Tibial artery (tissue), 4 donors: ENCODE results near the gene STK38.

Experiments
- DNase-seq, 2 donors: peaks; one replicate each; pipeline ENCODE4 v3.0.0-alpha.2; 2019
- H3K27ac ChIP-seq, 2 donors: fragments of 200-600 bp; sonication (generic) in 1 of 2; 1 replicate in 1 of 2; 2 replicates in 1 of 2; pipeline ENCODE4 v1.5.1; 2018 to 2019; ENCODE audit warnings: mild to moderate bottlenecking in 1 of 2
- H3K27me3 ChIP-seq, 2 donors: fragments of 200-600 bp; sonication (generic) in 1 of 2; one replicate each; pipeline versions ENCODE4 v1.5.1 to v1.6.0; 2016 to 2019
- H3K36me3 ChIP-seq, 3 donors: fragments of 200-600 bp; sonication (generic) in 2 of 3; one replicate each; pipeline ENCODE4 v1.5.1; 2016 to 2019; ENCODE audit warnings: mild to moderate bottlenecking in 2 of 3
- H3K4me1 ChIP-seq, 4 donors: fragments of 200-600 bp; sonication (generic) in 2 of 4; 1 replicate in 3 of 4; 2 replicates in 1 of 4; pipeline ENCODE4 v1.5.1; 2016 to 2019
- H3K4me3 ChIP-seq, 2 donors: fragments of 200-600 bp; sonication (generic) in 1 of 2; 1 replicate in 1 of 2; 2 replicates in 1 of 2; pipeline ENCODE4 v1.5.1; 2018 to 2019; ENCODE audit warnings: mild to moderate bottlenecking in 2 of 2
- H3K9me3 ChIP-seq, 3 donors: fragments of 200-600 bp; sonication (generic) in 1 of 3; one replicate each; pipeline ENCODE4 v1.5.1; 2016 to 2019
- CTCF ChIP-seq, 2 experiments: fragments of 200-600 bp in 1 of 2; fragments of 450-650 bp in 1 of 2; IDR thresholded peaks; one replicate each; pipeline ENCODE4 v1.5.1; 2017 to 2019; ENCODE audit warnings: antibody characterized with exemption in 2 of 2, mild to moderate bottlenecking in 1 of 2, moderate library complexity in 1 of 2
- intact Hi-C: fragments of 100-400 bp; cut with DNase I; formaldehyde crosslinking; loops from one replicate; pipeline ENCODE4 v1.15.0; 2023; ENCODE audit warnings: low total_unique reads

STK38 gene

GRCh38 chr6:36571122-36572043 is 24.1 kb upstream of the STK38 start:
- no peaks in the 10 kb centered on the region for H3K9me3 ChIP-seq
- no peak for DNase-seq
- peaks cover 0 to under 1% (median 0%) of the 10 kb centered on the region in 4 donors for H3K4me1 ChIP-seq
- H3K4me3 ChIP-seq: no peak overlapping the region
- H3K36me3 ChIP-seq: no peaks in the 10 kb centered on the region
- TF ChIP-seq CTCF (IDR thresholded peaks at IDR 0.05): no peak
- H3K27me3 ChIP-seq: no peaks in the 10 kb centered on the region
- intact Hi-C loops: no loop called here
- no peak overlapping the region for H3K27ac ChIP-seq

- Histone ChIP-seq H3K27me3 (no peaks in the 10 kb centered on the region), H3K27ac (no peak overlapping the region), H3K9me3 (no peaks in the 10 kb centered on the region), H3K4me3 (no peak overlapping the region), H3K36me3 (no peaks in the 10 kb centered on the region), H3K4me1 (no peaks in the 10 kb centered on the region)
- intact Hi-C loops: no loop called here
- no peak for TF ChIP-seq CTCF (IDR thresholded peaks at IDR 0.05)
- DNase-seq: no peak
Observed at GRCh38 chr6:36570264-36570663, 23.0 kb upstream of the STK38 start.

- Histone ChIP-seq H3K27me3 (no peaks in the 10 kb centered on the region), H3K4me3 (no peak overlapping the region), H3K36me3 (no peaks in the 10 kb centered on the region), H3K9me3 (no peaks in the 10 kb centered on the region), H3K4me1 (no peaks in the 10 kb centered on the region), H3K27ac (no peak overlapping the region)
- intact Hi-C loops: no loop called here
- DNase-seq: no peak
- no peak for TF ChIP-seq CTCF (IDR thresholded peaks at IDR 0.05)
Observed at GRCh38 chr6:36566418-36566905, 19.2 kb upstream of the STK38 start.

GRCh38 chr6:36563928-36564284 is 16.6 kb upstream of the STK38 start:
- H3K27ac ChIP-seq: no peak overlapping the region
- no peaks in the 10 kb centered on the region for H3K36me3 ChIP-seq
- DNase-seq: no peak
- H3K27me3 ChIP-seq: no peaks in the 10 kb centered on the region
- no peak for TF ChIP-seq CTCF (IDR thresholded peaks at IDR 0.05)
- H3K4me1 ChIP-seq: no peaks in the 10 kb centered on the region
- intact Hi-C loops: no loop called here
- H3K4me3 ChIP-seq: no peak overlapping the region
- H3K9me3 ChIP-seq: no peaks in the 10 kb centered on the region

GRCh38 chr6:36563237-36563927 is 16.1 kb upstream of the STK38 start:
- no peak for DNase-seq
- H3K9me3 ChIP-seq: no peaks in the 10 kb centered on the region
- no peaks in the 10 kb centered on the region for H3K4me1 ChIP-seq
- intact Hi-C loops: no loop called here
- H3K27ac ChIP-seq: no peak overlapping the region
- no peak overlapping the region for H3K4me3 ChIP-seq
- TF ChIP-seq CTCF (IDR thresholded peaks at IDR 0.05): no peak
- no peaks in the 10 kb centered on the region for H3K36me3 ChIP-seq
- no peaks in the 10 kb centered on the region for H3K27me3 ChIP-seq
